ENCODE measurements around the gene PLEKHM1.
"Not testable (repeated sequence)": the region's sequence is repeated elsewhere in the genome, so short reads cannot be mapped to it uniquely, and the experiment has no call there.

DNA sequence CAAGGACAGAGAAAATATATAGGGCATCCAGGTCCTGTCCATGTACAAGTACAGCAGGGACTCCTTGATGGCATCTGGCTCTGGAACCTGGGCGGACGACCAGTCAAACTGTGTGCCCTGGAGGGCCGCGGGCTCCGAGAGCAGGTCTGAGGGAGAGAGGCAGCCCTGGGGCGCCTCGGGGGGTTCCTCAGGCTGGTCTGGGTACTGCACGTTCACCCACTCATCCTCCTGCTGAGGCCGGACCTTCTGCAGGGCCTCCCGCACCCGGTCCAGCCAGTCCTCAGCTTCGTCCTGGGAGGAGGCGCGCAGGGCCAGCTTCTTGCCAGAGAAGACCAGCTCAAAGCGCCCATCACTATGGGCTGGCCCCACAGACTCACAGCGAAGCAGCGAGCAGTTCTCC is 36.8 kb downstream of the PLEKHM1 start:
- TF ChIP-seq CTCF (conservative IDR thresholded peaks at IDR 0.05); ZFX (IDR thresholded peaks at IDR 0.05): not testable (repeated sequence)

Data from C4-2B (cell line).